Naive thymus-derived CD4-positive, alpha-beta T cell (primary cell): Measurements from ENCODE around the gene KAZN. TPM values are rescaled to one million over a fixed set of nuclear protein-coding genes. Genes with fewer than 3 reads are reported as not detected.

Experiments used
- ATAC-seq: fragments of 150-1000 bp; cut with Tn5 transposase; 2 replicates; pipeline ENCODE4 v1.10.0; 2021; ENCODE audit warnings: mild to moderate bottlenecking, moderate library complexity
- CTCF ChIA-PET: fragments of 350-600 bp; sonication (Branson Sonifier 250); formaldehyde crosslinking; loops from one replicate; lab custom pipeline; 2021; ENCODE audit warnings: antibody characterized with exemption; lab: Charles Lee
- POLR2A ChIA-PET: fragments of 350-600 bp; sonication (Branson Sonifier 250); formaldehyde crosslinking; loops from one replicate; lab custom pipeline; 2021; ENCODE audit warnings: antibody characterized with exemption, inconsistent platforms; lab: Charles Lee
- DNase-seq, 9 donors: peaks; one replicate each; pipeline versions ENCODE4 v3.0.0 to v3.0.0-alpha.2; 2020 to 2022; ENCODE audit warnings: mixed read lengths in 1 of 9
- H3K27ac ChIP-seq: one replicate; pipeline ENCODE4 v1.7.0; 2013; ENCODE audit warnings: mild to moderate bottlenecking, low read depth, low read length, moderate library complexity
- H3K27me3 ChIP-seq, 2 donors: one replicate each; pipeline ENCODE4 v1.7.0; 2013; ENCODE audit warnings: low read length in 2 of 2, mild to moderate bottlenecking in 2 of 2, moderate library complexity in 2 of 2; ENCODE audit not compliant: control insufficient read depth in 2 of 2, insufficient read depth in 2 of 2
- H3K36me3 ChIP-seq, 3 experiments: 1 replicate in 2 of 3; 2 replicates in 1 of 3; pipeline ENCODE4 v1.7.0; 2013; ENCODE audit warnings: low read length in 3 of 3, mild to moderate bottlenecking in 3 of 3, moderate library complexity in 1 of 3; ENCODE audit not compliant: insufficient read depth in 3 of 3, control insufficient read depth in 2 of 3
- H3K4me1 ChIP-seq, 2 donors: one replicate each; pipeline ENCODE4 v1.7.0; 2013; ENCODE audit warnings: low read length in 2 of 2, mild to moderate bottlenecking in 2 of 2, moderate library complexity in 1 of 2; ENCODE audit not compliant: control insufficient read depth in 2 of 2, insufficient read depth in 2 of 2
- H3K4me3 ChIP-seq: 2 replicates; pipeline ENCODE4 v1.7.0; 2013; ENCODE audit warnings: mild to moderate bottlenecking, low read length
- H3K9me3 ChIP-seq, 3 experiments: 1 replicate in 2 of 3; 2 replicates in 1 of 3; pipeline ENCODE4 v1.7.0; 2013; ENCODE audit warnings: low read length in 3 of 3; ENCODE audit not compliant: control insufficient read depth in 2 of 3
- H3K27ac Mint-ChIP-seq, 9 donors: one replicate each; pipeline ENCODE4 v1.8.0; 2020 to 2022; ENCODE audit warnings: mixed read lengths in 9 of 9, mild to moderate bottlenecking in 8 of 9, moderate library complexity in 5 of 9, inconsistent platforms in 2 of 9
- H3K27me3 Mint-ChIP-seq, 5 donors: one replicate each; pipeline ENCODE4 v1.8.0; 2021 to 2022; ENCODE audit warnings: mixed read lengths in 5 of 5, mild to moderate bottlenecking in 1 of 5
- H3K36me3 Mint-ChIP-seq, 5 donors: one replicate each; pipeline ENCODE4 v1.8.0; 2020 to 2022; ENCODE audit warnings: mixed read lengths in 5 of 5, mild to moderate bottlenecking in 3 of 5, inconsistent platforms in 1 of 5
- H3K4me1 Mint-ChIP-seq, 7 donors: one replicate each; pipeline ENCODE4 v1.8.0; 2020 to 2022; ENCODE audit warnings: mixed read lengths in 7 of 7, mild to moderate bottlenecking in 3 of 7, inconsistent platforms in 1 of 7
- H3K4me3 Mint-ChIP-seq, 10 donors: one replicate each; pipeline ENCODE4 v1.8.0; 2020 to 2022; ENCODE audit warnings: mild to moderate bottlenecking in 10 of 10, mixed read lengths in 10 of 10, moderate library complexity in 6 of 10, inconsistent platforms in 2 of 10
- H3K9me3 Mint-ChIP-seq, 11 donors: one replicate each; pipeline ENCODE4 v1.8.0; 2020 to 2022; ENCODE audit warnings: mixed read lengths in 11 of 11, mild to moderate bottlenecking in 4 of 11, inconsistent platforms in 1 of 11, moderate library complexity in 1 of 11
- intact Hi-C, 2 donors: fragments of 100-400 bp; cut with micrococcal nuclease; formaldehyde crosslinking; loops; one replicate each; pipeline ENCODE4 v1.15.1; 2023
- polyA plus RNA-seq, 2 donors: library from polyadenylated mRNA; unstranded; fragments of 300-500 nt; fragmentation: Illumina TruSeq; gene quantifications; one replicate each; pipeline ENCODE4 v1.2.3, GENCODE V29; 2021
- total RNA-seq, 6 experiments: library from RNA in 5 of 6; stranded (reverse) in 5 of 6; gene quantifications; 1 replicate in 5 of 6; 2 replicates in 1 of 6; pipeline ENCODE4 v1.2.3 and lab custom pipeline; 2021 to 2026

KAZN gene
- total and polyA plus RNA-seq, 7 experiments from 2014 or later, result 0.08 to 0.87 (median 0.30) TPM

- no peak for ATAC-seq
- DNase-seq, result no peak
- Histone ChIP-seq H3K4me1 (peaks cover 2 to 8% of the 10 kb centered on the region in 2 donors), H3K36me3 (no peaks in the 10 kb centered on the region), H3K4me3 (no peak overlapping the region), H3K9me3 (no peaks in the 10 kb centered on the region), H3K27me3 (no peaks in the 10 kb centered on the region), H3K27ac (no peak overlapping the region)
- POLR2A ChIA-PET, result no interaction called here
- intact Hi-C loops, result no loop called here
- Mint-ChIP-seq H3K36me3 (peaks cover 0 to 3% (median 0%) of the 10 kb centered on the region in 5 donors), H3K4me1 (peaks cover 8 to 38% (median 29%) of the 10 kb centered on the region in 7 donors), H3K4me3 (no peak overlapping the region), H3K27ac (no peak overlapping the region), H3K27me3 (peaks cover 12 to 46% (median 18%) of the 10 kb centered on the region in 5 donors), H3K9me3 (no peaks in the 10 kb centered on the region)
- CTCF ChIA-PET, result no interaction called here
These were observed 560.7 kb downstream of the KAZN start for GRCh38 chr1:15159166-15159555.

- no peak overlapping the region for H3K4me3 Mint-ChIP-seq
- peaks cover 0 to 36% (median 7%) of the 10 kb centered on the region in 5 donors for H3K27me3 Mint-ChIP-seq
- ChIA-PET POLR2A (no interaction called here), CTCF (no interaction called here)
- Histone ChIP-seq H3K36me3 (no peaks in the 10 kb centered on the region), H3K4me3 (no peak overlapping the region), H3K9me3 (no peaks in the 10 kb centered on the region), H3K27me3 (no peaks in the 10 kb centered on the region), H3K27ac (no peak overlapping the region), H3K4me1 (peaks cover 0 to 6% of the 10 kb centered on the region in 2 donors)
- no peak for DNase-seq
- no peak overlapping the region for H3K27ac Mint-ChIP-seq
- H3K36me3 Mint-ChIP-seq, result no peaks in the 10 kb centered on the region
- H3K9me3 Mint-ChIP-seq, result no peaks in the 10 kb centered on the region
- no peak for ATAC-seq
- intact Hi-C loops, result no loop called here
- peaks cover 6 to 31% (median 20%) of the 10 kb centered on the region in 7 donors for H3K4me1 Mint-ChIP-seq
These were observed 562.1 kb downstream of the KAZN start for GRCh38 chr1:15160626-15161025.

DNA sequence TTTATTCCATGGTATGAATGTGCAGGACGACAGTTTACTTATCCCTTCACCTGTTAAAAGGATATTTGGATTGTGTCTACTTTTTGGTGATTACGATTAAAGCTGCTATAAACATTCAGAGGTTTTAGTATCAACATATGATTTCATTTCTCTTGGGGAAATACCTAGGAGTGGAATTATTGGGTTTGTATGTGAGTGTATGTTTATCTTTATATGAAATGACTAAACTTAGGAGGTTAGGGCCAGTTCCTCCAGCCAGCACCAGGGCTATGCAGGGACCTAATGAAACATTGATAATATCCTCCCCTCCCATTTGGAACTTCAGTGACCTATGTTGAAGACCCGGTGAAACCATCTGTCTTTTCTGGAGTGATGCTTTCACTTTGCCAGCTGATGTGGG lies 568.9 kb downstream of the KAZN start:
- DNase-seq (no peak), ATAC-seq (no peak)
- H3K9me3 Mint-ChIP-seq, result peaks cover 0 to 2% (median 0%) of the 10 kb centered on the region in 11 donors
- Histone ChIP-seq H3K36me3 (no peaks in the 10 kb centered on the region), H3K4me3 (no peak overlapping the region), H3K9me3 (no peaks in the 10 kb centered on the region), H3K4me1 (no peaks in the 10 kb centered on the region), H3K27me3 (no peaks in the 10 kb centered on the region), H3K27ac (no peak overlapping the region)
- no peak overlapping the region for H3K4me3 Mint-ChIP-seq
- CTCF ChIA-PET, result no interaction called here
- H3K4me1 Mint-ChIP-seq, result peaks cover 0 to 7% (median 0%) of the 10 kb centered on the region in 7 donors
- POLR2A ChIA-PET, result no interaction called here
- H3K27me3 Mint-ChIP-seq, result peaks cover 5 to 42% (median 12%) of the 10 kb centered on the region in 5 donors
- no peaks in the 10 kb centered on the region for H3K36me3 Mint-ChIP-seq
- no peak overlapping the region for H3K27ac Mint-ChIP-seq
- intact Hi-C loops, result no loop called here
